ENCODE data around the gene LRP1. TPM values are rescaled to one million over a fixed set of nuclear protein-coding genes. Genes with fewer than 3 reads are reported as not detected.

Gene LRP1
- total and polyA plus RNA-seq, 4 donors = 87.5 to 375 (median 139) TPM

GRCh38 chr12:57202321-57202720, 74.0 kb downstream of the LRP1 start:
- Histone ChIP-seq H3K27ac (ENCODE audit: low read depth in 1 of 2, low read length in 2 of 2) (no peak overlapping the region), H3K36me3 (ENCODE audit: control insufficient read depth in 4 of 4, insufficient read depth in 3 of 4, low read depth in 1 of 4, low read length in 3 of 4) (peaks cover 56 to 94% (median 74%) of the 10 kb centered on the region in 4 donors), H3K9ac (ENCODE audit: low read depth in 1 of 2, low read length in 2 of 2) (no peak overlapping the region), H3K4me1 (ENCODE audit: control insufficient read depth in 4 of 4, insufficient read depth in 4 of 4, low read length in 3 of 4) (no peaks in the 10 kb centered on the region), H3K4me3 (ENCODE audit: low read depth in 1 of 3, low read length in 3 of 3) (no peak overlapping the region), H3K27me3 (ENCODE audit: control insufficient read depth in 4 of 4, insufficient read depth in 4 of 4, low read length in 3 of 4) (no peaks in the 10 kb centered on the region), H3K9me3 (ENCODE audit: control insufficient read depth in 4 of 4, low read length in 3 of 4) (no peaks in the 10 kb centered on the region)
- 94% methylated on average over 19 of the region's 19 CpGs for WGBS
- TF ChIP-seq, protein P1, sequence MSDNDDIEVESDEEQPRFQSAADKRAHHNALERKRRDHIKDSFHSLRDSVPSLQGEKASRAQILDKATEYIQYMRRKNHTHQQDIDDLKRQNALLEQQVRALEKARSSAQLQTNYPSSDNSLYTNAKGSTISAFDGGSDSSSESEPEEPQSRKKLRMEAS (IDR thresholded peaks at IDR 0.05) = no peak
- DNase-seq (ENCODE audit: low spot score) = no peak

DNA sequence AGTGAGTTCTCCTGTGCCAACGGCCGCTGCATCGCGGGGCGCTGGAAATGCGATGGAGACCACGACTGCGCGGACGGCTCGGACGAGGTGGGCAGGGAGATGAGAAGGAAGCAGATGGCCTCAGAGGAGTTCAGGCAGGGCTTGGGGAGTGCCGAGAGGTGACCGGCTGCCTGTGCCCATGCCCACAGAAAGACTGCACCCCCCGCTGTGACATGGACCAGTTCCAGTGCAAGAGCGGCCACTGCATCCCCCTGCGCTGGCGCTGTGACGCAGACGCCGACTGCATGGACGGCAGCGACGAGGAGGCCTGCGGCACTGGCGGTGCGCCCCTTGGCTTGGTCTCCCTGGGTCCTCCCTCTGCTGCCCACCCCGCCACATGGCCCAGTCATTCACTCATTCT, 74.9 kb downstream of the LRP1 start:
- DNase-seq (ENCODE audit: low spot score) = no peak
- Histone ChIP-seq H3K36me3 (ENCODE audit: control insufficient read depth in 4 of 4, insufficient read depth in 3 of 4, low read depth in 1 of 4, low read length in 3 of 4) (peaks cover 52 to 94% (median 72%) of the 10 kb centered on the region in 4 donors), H3K4me1 (ENCODE audit: control insufficient read depth in 4 of 4, insufficient read depth in 4 of 4, low read length in 3 of 4) (no peaks in the 10 kb centered on the region), H3K9me3 (ENCODE audit: control insufficient read depth in 4 of 4, low read length in 3 of 4) (no peaks in the 10 kb centered on the region), H3K27me3 (ENCODE audit: control insufficient read depth in 4 of 4, insufficient read depth in 4 of 4, low read length in 3 of 4) (no peaks in the 10 kb centered on the region), H3K4me3 (ENCODE audit: low read depth in 1 of 3, low read length in 3 of 3) (no peak overlapping the region), H3K27ac (ENCODE audit: low read depth in 1 of 2, low read length in 2 of 2) (no peak overlapping the region), H3K9ac (ENCODE audit: low read depth in 1 of 2, low read length in 2 of 2) (no peak overlapping the region)
- no peak for TF ChIP-seq HNF4G (IDR thresholded peaks at IDR 0.05)
- no peak for TF ChIP-seq JUND (IDR thresholded peaks at IDR 0.05)
- WGBS = 96% methylated on average over 28 of the region's 28 CpGs

DNA sequence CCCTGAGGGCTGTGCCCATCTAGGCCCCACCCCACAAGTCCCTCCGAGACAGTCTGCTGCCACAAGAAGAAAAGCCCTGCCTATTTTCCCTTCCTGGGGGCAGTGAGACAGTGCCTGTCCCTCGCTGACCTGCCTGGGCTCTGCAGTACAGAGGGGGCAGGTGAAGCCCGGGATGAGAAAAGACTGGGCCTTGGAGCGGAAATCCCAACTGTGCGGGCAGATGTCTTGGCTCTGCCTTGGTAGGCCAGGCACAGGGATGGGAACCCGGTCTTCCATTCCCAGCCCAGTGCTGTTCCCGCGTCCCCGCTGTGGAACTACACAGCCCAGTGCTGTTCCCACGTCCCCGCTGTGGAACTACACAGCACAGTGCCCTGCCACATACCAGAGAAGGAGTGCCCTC, 75.5 kb downstream of the LRP1 start:
- Histone ChIP-seq H3K27ac (ENCODE audit: low read depth in 1 of 2, low read length in 2 of 2) (no peak overlapping the region), H3K9ac (ENCODE audit: low read depth in 1 of 2, low read length in 2 of 2) (no peak overlapping the region), H3K27me3 (ENCODE audit: control insufficient read depth in 4 of 4, insufficient read depth in 4 of 4, low read length in 3 of 4) (no peaks in the 10 kb centered on the region), H3K4me1 (ENCODE audit: control insufficient read depth in 4 of 4, insufficient read depth in 4 of 4, low read length in 3 of 4) (no peaks in the 10 kb centered on the region), H3K4me3 (ENCODE audit: low read depth in 1 of 3, low read length in 3 of 3) (no peak overlapping the region), H3K9me3 (ENCODE audit: control insufficient read depth in 4 of 4, low read length in 3 of 4) (no peaks in the 10 kb centered on the region), H3K36me3 (ENCODE audit: control insufficient read depth in 4 of 4, insufficient read depth in 3 of 4, low read depth in 1 of 4, low read length in 3 of 4) (peaks cover 46 to 94% (median 67%) of the 10 kb centered on the region in 4 donors)
- 85% methylated on average over 11 of the region's 11 CpGs for WGBS
- DNase-seq (ENCODE audit: low spot score) = no peak
- TF ChIP-seq, protein P2, sequence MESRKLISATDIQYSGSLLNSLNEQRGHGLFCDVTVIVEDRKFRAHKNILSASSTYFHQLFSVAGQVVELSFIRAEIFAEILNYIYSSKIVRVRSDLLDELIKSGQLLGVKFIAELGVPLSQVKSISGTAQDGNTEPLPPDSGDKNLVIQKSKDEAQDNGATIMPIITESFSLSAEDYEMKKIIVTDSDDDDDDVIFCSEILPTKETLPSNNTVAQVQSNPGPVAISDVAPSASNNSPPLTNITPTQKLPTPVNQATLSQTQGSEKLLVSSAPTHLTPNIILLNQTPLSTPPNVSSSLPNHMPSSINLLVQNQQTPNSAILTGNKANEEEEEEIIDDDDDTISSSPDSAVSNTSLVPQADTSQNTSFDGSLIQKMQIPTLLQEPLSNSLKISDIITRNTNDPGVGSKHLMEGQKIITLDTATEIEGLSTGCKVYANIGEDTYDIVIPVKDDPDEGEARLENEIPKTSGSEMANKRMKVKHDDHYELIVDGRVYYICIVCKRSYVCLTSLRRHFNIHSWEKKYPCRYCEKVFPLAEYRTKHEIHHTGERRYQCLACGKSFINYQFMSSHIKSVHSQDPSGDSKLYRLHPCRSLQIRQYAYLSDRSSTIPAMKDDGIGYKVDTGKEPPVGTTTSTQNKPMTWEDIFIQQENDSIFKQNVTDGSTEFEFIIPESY (IDR thresholded peaks at IDR 0.05) = no peak
- TF ChIP-seq HNF4A (conservative IDR thresholded peaks at IDR 0.05) (no peak), SP1 (IDR thresholded peaks at IDR 0.05) (no peak)

- Histone ChIP-seq H3K36me3 (ENCODE audit: control insufficient read depth in 4 of 4, insufficient read depth in 3 of 4, low read depth in 1 of 4, low read length in 3 of 4) (peaks cover 42 to 94% (median 63%) of the 10 kb centered on the region in 4 donors), H3K27ac (ENCODE audit: low read depth in 1 of 2, low read length in 2 of 2) (no peak overlapping the region), H3K9ac (ENCODE audit: low read depth in 1 of 2, low read length in 2 of 2) (no peak overlapping the region), H3K27me3 (ENCODE audit: control insufficient read depth in 4 of 4, insufficient read depth in 4 of 4, low read length in 3 of 4) (no peaks in the 10 kb centered on the region), H3K4me1 (ENCODE audit: control insufficient read depth in 4 of 4, insufficient read depth in 4 of 4, low read length in 3 of 4) (no peaks in the 10 kb centered on the region), H3K4me3 (ENCODE audit: low read depth in 1 of 3, low read length in 3 of 3) (no peak overlapping the region), H3K9me3 (ENCODE audit: control insufficient read depth in 4 of 4, low read length in 3 of 4) (no peaks in the 10 kb centered on the region)
- no peak for DNase-seq (ENCODE audit: low spot score)
- TF ChIP-seq HNF4A (conservative IDR thresholded peaks at IDR 0.05) (no peak), GABPA (IDR thresholded peaks at IDR 0.05 in 1 of 2, conservative IDR thresholded peaks at IDR 0.05 in 1 of 2) (no peak), REST (IDR thresholded peaks at IDR 0.05) (no peak), FOXA2 (IDR thresholded peaks at IDR 0.05) (no peak), HNF4G (IDR thresholded peaks at IDR 0.05) (no peak), TAF1 (conservative IDR thresholded peaks at IDR 0.05) (no peak), SP1 (IDR thresholded peaks at IDR 0.05) (no peak), JUND (IDR thresholded peaks at IDR 0.05) (no peak), EGR1 (IDR thresholded peaks at IDR 0.05; ENCODE audit: low read depth in 2 of 2) (no peak)
- TF ChIP-seq, protein P2 (IDR thresholded peaks at IDR 0.05) = no peak
- 89% methylated on average over 19 of the region's 19 CpGs for WGBS
Observed at GRCh38 chr12:57204454-57204853, 76.2 kb downstream of the LRP1 start.
